OCI-LY3 (cell line): ENCODE measurements around the gene HRCT1.
"Not testable (repeated sequence)": the region's sequence is repeated elsewhere in the genome, so short reads cannot be mapped to it uniquely, and the experiment has no call there.

Experiments used
- H2AFZ ChIP-seq: fragments of 200-600, 300-600 bp; shearing (Covaris generic); 2 replicates; pipeline ENCODE4 v1.6.0; 2014; ENCODE audit warnings: antibody characterized with exemption, low read depth, low read length
- H3K27ac ChIP-seq: fragments of 200-600, 300-600 bp; sonication (generic); 2 replicates; pipeline ENCODE4 v1.5.1; 2014; ENCODE audit warnings: mild to moderate bottlenecking, low read length, moderate library complexity, mixed read lengths
- H3K27me3 ChIP-seq: fragments of 200-600, 300-600 bp; sonication (generic); 2 replicates; pipeline ENCODE4 v1.6.1; 2014; ENCODE audit warnings: low read depth, low read length, mixed read lengths
- H3K36me3 ChIP-seq: fragments of 200-600, 300-600 bp; sonication (generic); replicated peaks from 2 replicates; pipeline ENCODE3; 2014; ENCODE audit warnings: low read depth, low read length, mixed read lengths
- H3K4me1 ChIP-seq: fragments of 300-600, 200-600 bp; sonication (generic); 2 replicates; pipeline ENCODE4 v1.6.1; 2014; ENCODE audit warnings: low read length, mixed read lengths
- H3K4me2 ChIP-seq: fragments of 200-600, 300-600 bp; sonication (generic); 2 replicates; pipeline ENCODE4 v1.6.1; 2014; ENCODE audit warnings: low read length, mixed read lengths
- H3K4me3 ChIP-seq: fragments of 300-600, 200-600 bp; sonication (generic); 2 replicates; pipeline ENCODE4 v1.5.1; 2014; ENCODE audit warnings: antibody characterized with exemption, mild to moderate bottlenecking, low read length, moderate library complexity
- H3K79me2 ChIP-seq: fragments of 300-600, 200-600 bp; shearing (Covaris generic); 2 replicates; pipeline ENCODE4 v1.6.1; 2014; ENCODE audit warnings: mild to moderate bottlenecking, low read length, mixed read lengths
- H3K9ac ChIP-seq: fragments of 300-600, 200-600 bp; shearing (Covaris generic); 2 replicates; pipeline ENCODE4 v1.6.0; 2014; ENCODE audit warnings: mild to moderate bottlenecking, low read length, moderate library complexity
- H3K9me3 ChIP-seq: fragments of 200-600, 300-600 bp; shearing (Covaris generic); 2 replicates; pipeline ENCODE4 v1.6.1; 2014; ENCODE audit warnings: low read length, mixed read lengths; ENCODE audit not compliant: insufficient read depth
- H4K20me1 ChIP-seq: fragments of 200-600, 300-600 bp; sonication (generic); 2 replicates; pipeline ENCODE4 v1.6.1; 2016; ENCODE audit warnings: low read length, mixed read lengths; ENCODE audit not compliant: insufficient read depth
- EZH2phosphoT487 ChIP-seq: fragments of 200-600 bp; shearing (Covaris generic); IDR thresholded peaks from 2 replicates; pipeline ENCODE4 v1.6.1; 2018; ENCODE audit warnings: antibody characterized with exemption, mixed run types, low read depth
- TF ChIP-seq, protein P1 (sequence below): fragments of 200-600, 300-600 bp; sonication (generic); IDR thresholded peaks from 2 replicates; pipeline ENCODE4 v1.5.1; 2014; ENCODE audit warnings: antibody characterized with exemption, low read length, low read depth

HRCT1 gene

GRCh38 chr9:35932735-35933134 is 26.7 kb downstream of the HRCT1 start:
- Histone ChIP-seq H3K4me1 (peaks cover 17% of the 10 kb centered on the region; the same call in 1 of the 2 replicates), H2AFZ (no peak overlapping the region), H3K4me2 (peak overlapping the region; percentile 19; the same call in 1 of the 2 replicates), H3K27me3 (peaks cover 31% of the 10 kb centered on the region), H3K36me3 (no peaks in the 10 kb centered on the region), H3K9ac (no peak overlapping the region), H3K79me2 (no peaks in the 10 kb centered on the region), H3K9me3 (no peaks in the 10 kb centered on the region), H3K4me3 (no peak overlapping the region), H4K20me1 (no peaks in the 10 kb centered on the region), H3K27ac (no peak overlapping the region)
- TF ChIP-seq, protein P1, sequence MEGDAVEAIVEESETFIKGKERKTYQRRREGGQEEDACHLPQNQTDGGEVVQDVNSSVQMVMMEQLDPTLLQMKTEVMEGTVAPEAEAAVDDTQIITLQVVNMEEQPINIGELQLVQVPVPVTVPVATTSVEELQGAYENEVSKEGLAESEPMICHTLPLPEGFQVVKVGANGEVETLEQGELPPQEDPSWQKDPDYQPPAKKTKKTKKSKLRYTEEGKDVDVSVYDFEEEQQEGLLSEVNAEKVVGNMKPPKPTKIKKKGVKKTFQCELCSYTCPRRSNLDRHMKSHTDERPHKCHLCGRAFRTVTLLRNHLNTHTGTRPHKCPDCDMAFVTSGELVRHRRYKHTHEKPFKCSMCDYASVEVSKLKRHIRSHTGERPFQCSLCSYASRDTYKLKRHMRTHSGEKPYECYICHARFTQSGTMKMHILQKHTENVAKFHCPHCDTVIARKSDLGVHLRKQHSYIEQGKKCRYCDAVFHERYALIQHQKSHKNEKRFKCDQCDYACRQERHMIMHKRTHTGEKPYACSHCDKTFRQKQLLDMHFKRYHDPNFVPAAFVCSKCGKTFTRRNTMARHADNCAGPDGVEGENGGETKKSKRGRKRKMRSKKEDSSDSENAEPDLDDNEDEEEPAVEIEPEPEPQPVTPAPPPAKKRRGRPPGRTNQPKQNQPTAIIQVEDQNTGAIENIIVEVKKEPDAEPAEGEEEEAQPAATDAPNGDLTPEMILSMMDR = no peak
- TF ChIP-seq EZH2phosphoT487 = no peak

DNA sequence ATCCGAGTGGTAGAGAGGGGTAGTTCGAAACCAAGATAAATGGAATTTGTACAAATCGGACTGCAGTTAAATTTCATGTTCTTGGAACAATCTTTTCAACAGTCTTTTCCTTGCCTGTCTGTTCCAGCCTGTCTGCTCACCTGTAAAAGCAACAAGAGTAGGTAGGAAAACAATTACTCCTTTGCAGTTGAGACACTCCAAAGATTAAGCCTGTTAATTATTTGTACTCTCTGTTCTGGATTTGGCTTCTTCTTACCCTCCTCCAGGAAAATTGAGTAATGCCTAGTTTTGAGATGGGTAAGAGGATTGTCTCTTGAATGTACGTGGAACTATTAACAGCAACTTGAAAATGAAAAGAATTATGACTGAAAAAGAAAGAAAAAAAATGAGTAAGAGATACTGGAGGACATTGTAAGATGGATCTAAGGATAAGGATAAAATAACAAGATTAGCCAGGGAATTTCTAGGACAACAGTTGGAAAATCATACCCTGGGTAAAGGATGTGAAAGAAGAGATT is 27.6 kb downstream of the HRCT1 start:
- TF ChIP-seq, protein P1 = no peak
- no peak for TF ChIP-seq EZH2phosphoT487
- no peak overlapping the region for H3K27ac ChIP-seq
- no peak overlapping the region for H3K9ac ChIP-seq
- no peak overlapping the region for H2AFZ ChIP-seq
- peaks cover 17% of the 10 kb centered on the region; the same call in 1 of the 2 replicates for H3K4me1 ChIP-seq
- H3K9me3 ChIP-seq = no peaks in the 10 kb centered on the region
- H4K20me1 ChIP-seq = no peaks in the 10 kb centered on the region
- peaks cover 26% of the 10 kb centered on the region for H3K27me3 ChIP-seq
- no peaks in the 10 kb centered on the region for H3K79me2 ChIP-seq
- H3K36me3 ChIP-seq = no peaks in the 10 kb centered on the region
- H3K4me3 ChIP-seq = no peak overlapping the region
- no peak overlapping the region for H3K4me2 ChIP-seq

DNA sequence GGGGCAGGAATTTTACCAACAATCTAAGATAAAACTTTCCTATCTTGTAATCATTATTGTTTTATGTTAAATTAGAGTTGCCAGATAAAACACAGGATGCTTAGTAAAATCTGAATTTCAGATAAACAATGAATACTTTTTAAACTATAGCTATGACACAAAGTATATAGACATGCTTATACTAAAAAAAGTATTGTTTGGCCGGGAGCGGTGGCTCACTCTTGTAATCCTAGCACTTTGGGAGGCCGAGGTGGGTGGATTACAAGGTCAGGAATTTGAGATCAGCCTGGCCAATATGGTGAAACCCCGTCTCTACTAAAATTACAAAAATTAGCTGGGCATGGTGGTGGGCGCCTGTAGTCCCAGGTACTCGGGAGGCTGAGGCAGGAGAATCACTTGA is 28.1 kb downstream of the HRCT1 start:
- H3K9me3 ChIP-seq, H3K4me3 ChIP-seq, H3K27ac ChIP-seq: not testable (repeated sequence)

GRCh38 chr9:35935261-35935660 is 29.3 kb downstream of the HRCT1 start:
- Histone ChIP-seq H3K9ac (no peak overlapping the region), H3K4me2 (no peak overlapping the region), H2AFZ (no peak overlapping the region), H4K20me1 (no peaks in the 10 kb centered on the region), H3K4me1 (peaks cover 17% of the 10 kb centered on the region; the same call in 1 of the 2 replicates), H3K4me3 (no peak overlapping the region), H3K27me3 (peaks cover 9% of the 10 kb centered on the region), H3K79me2 (no peaks in the 10 kb centered on the region), H3K27ac (no peak overlapping the region), H3K36me3 (no peaks in the 10 kb centered on the region), H3K9me3 (no peaks in the 10 kb centered on the region)
- TF ChIP-seq, protein P1 = no peak
- TF ChIP-seq EZH2phosphoT487 = no peak

More for the DNA sequence above, 28.1 kb downstream of the HRCT1 start:
- H3K79me2 ChIP-seq, H3K36me3 ChIP-seq, H4K20me1 ChIP-seq, H2AFZ ChIP-seq, H3K4me2 ChIP-seq, H3K9ac ChIP-seq: not testable (repeated sequence)
- Histone ChIP-seq H3K27me3 (peaks cover 21% of the 10 kb centered on the region), H3K4me1 (peaks cover 17% of the 10 kb centered on the region; the same call in 1 of the 2 replicates)
